ENCODE results near the gene C11orf68.
A peak's percentile ranks its signal among the peaks of the same experiment; 100 is the strongest.

C11orf68 gene

GRCh38 chr11:65900899-65901180, 18.0 kb downstream of the C11orf68 start:
- H3K27ac ChIP-seq, result peak overlapping the region; percentile 95
- ChIA-PET CTCF (interaction anchor here (1.2 kb wide), 1 partner anchor 11 kb away, joined by 3 read pairs; no protein-coding TSS in a partner anchor), POLR2A (ENCODE audit: low non-redundant PET) (interaction anchor here (0.6 to 1.1 kb wide), 4 partner anchors 10 to 15 kb away, joined by 3 to 7 read pairs (median 4); partner anchors contain the start of genes CCDC85B and FIBP)
- no peak for DNase-seq (ENCODE audit: low spot score)
- no peak for TF ChIP-seq CTCF (conservative IDR thresholded peaks at IDR 0.05; ENCODE audit: low read depth)

GRCh38 chr11:65900125-65900898, 18.6 kb downstream of the C11orf68 start, which contains the start of gene FOSL1:
FOSL1 (minus strand) TSS chr11:65900388; CDS start chr11:65900339, 49 bp downstream.
- peak; percentile 94 for DNase-seq (ENCODE audit: low spot score)
- no peak for TF ChIP-seq CTCF (conservative IDR thresholded peaks at IDR 0.05; ENCODE audit: low read depth)
- H3K27ac ChIP-seq, result peak within 1 kb of the TSS; percentile 95
- CTCF ChIA-PET, result interaction anchor here (1.2 kb wide), 1 partner anchor 11 kb away, joined by 3 read pairs; no protein-coding TSS in a partner anchor
- POLR2A ChIA-PET (ENCODE audit: low non-redundant PET), result interaction anchor here (0.6 to 1.1 kb wide), 4 partner anchors 10 to 15 kb away, joined by 3 to 7 read pairs (median 4); partner anchors contain the start of genes CCDC85B and FIBP

DNA sequence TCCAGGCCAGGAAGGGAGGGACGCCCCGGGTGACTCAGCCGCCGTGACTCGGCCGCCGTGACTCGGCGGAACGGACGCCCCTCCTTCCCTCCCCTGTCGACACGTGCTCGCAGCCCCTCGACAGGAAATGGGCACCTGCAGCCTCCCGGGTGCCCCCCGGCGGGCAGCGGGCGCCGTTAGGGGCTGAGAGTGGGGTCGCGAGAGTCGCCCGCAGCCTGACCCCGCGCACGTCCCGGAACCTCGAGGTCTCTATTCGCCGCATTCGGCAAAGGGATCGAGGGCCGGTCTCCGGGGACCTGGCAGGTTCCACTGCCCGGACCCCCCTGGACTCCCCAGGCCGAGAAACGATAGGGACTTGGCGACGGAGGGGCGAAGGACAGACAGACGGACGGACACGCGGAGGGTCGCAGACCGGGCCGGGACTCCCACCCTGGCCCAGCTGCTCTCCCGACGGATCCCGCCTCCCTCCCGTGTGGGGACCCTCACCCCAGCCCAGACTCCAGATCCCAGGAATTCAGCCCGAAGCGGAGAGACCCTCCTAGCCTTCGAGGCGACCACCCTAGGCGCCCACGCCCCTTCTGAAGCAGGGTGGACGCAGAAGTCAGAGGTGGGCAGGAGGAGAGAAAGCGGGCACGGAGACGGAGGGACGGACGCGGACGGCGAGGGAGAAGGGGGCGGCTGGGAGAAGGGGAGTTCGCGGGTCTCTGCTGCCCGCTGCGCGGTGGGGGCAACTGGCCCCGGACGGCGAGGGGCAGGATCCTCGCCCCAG, 19.3 kb downstream of the C11orf68 start:
- DNase-seq (ENCODE audit: low spot score), result peak; percentile 81
- CTCF ChIA-PET, result interaction anchor here (1.2 to 1.7 kb wide), 3 partner anchors 12 to 90 kb away, joined by 3 to 14 read pairs (median 8); partner anchors contain the start of gene FIBP
- peak overlapping the region; percentile 95 for H3K27ac ChIP-seq
- POLR2A ChIA-PET (ENCODE audit: low non-redundant PET), result interaction anchor here (1.0 to 1.4 kb wide), 4 partner anchors 10 to 12 kb away, joined by 3 to 8 read pairs (median 4); partner anchors contain the start of genes CCDC85B and FIBP
- no peak for TF ChIP-seq CTCF (conservative IDR thresholded peaks at IDR 0.05; ENCODE audit: low read depth)

- POLR2A ChIA-PET (ENCODE audit: low non-redundant PET), result interaction anchor here (1.2 to 1.7 kb wide), 4 partner anchors 9 to 17 kb away, joined by 3 to 8 read pairs (median 4); partner anchors contain the start of genes CCDC85B and FIBP
- CTCF ChIA-PET, result interaction anchor here (0.7 to 1.8 kb wide), 5 partner anchors 11 to 154 kb away, joined by 3 to 14 read pairs (median 6); partner anchors contain the start of gene FIBP
- no peak for DNase-seq (ENCODE audit: low spot score)
- no peak for TF ChIP-seq CTCF (conservative IDR thresholded peaks at IDR 0.05; ENCODE audit: low read depth)
- peak overlapping the region; percentile 95 for H3K27ac ChIP-seq
Observed at GRCh38 chr11:65898656-65899355, 20.1 kb downstream of the C11orf68 start.

DNA sequence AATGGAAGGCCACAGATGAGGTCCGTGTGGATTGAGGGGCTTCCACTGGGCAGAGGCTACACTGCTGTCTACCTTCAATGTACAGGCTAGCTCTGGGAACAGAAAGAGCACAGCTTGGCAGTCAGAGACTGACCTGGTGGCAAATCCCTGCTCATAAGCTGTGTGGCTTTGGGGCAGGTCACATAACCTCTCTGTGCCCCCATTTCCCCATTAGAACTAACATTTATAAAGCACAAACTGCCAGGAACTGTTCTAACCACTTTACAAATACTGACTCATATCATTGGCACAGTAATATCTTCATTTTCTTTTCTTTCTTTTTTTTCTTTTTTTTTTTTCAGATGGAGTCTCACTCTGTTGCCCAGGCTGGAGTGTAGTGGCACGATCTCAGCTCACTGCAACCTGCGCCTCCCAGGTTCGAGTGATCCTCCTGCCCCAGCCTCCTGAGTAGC, 21.8 kb downstream of the C11orf68 start:
- POLR2A ChIA-PET (ENCODE audit: low non-redundant PET), result interaction anchor here (0.5 to 1.7 kb wide), 2 partner anchors 19 to 53 kb away, joined by 3 to 5 read pairs; no protein-coding TSS in a partner anchor
- no peak for DNase-seq (ENCODE audit: low spot score)

More for the DNA sequence above, 21.8 kb downstream of the C11orf68 start:
- CTCF ChIA-PET, result interaction anchor here (0.6 kb wide), 1 partner anchor 11 kb away, joined by 3 read pairs; no protein-coding TSS in a partner anchor
- H3K27ac ChIP-seq, result peak overlapping the region; percentile 95
- no peak for TF ChIP-seq CTCF (conservative IDR thresholded peaks at IDR 0.05; ENCODE audit: low read depth)
